ENCODE data around the gene GPER1. TPM values are rescaled to one million over a fixed set of nuclear protein-coding genes. Genes with fewer than 3 reads are reported as not detected.

Gene GPER1
- total RNA-seq, 1 experiment from 2014 or later = 2.9 TPM

DNA sequence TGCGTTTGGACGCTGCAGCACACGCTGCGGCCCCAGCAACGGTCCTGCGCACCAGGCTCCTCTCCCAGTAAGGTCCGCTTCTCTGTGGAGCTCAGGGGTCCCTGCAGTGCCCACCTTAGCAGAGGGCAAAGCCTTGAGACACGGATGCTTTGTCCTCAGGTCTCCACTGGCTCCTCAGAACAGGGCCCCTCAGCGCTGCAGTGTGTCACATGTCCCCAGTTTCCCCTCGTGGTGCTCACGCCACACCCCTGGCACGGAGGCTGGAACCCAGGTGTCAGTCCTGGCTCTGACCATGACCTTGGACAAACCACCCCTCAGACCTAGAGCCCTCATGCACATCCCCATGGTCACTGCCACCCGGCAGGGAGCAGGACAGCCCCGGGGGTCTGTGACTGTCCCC, 19.9 kb upstream of the GPER1 start:
- intact Hi-C loops (cut with micrococcal nuclease; ENCODE audit: unreplicated experiment) = no loop called here
- ChIA-PET POLR2A (no interaction called here), CTCF (no interaction called here)
- TF ChIP-seq CTCF (IDR thresholded peaks at IDR 0.05) (no peak), TCF7L2 (IDR thresholded peaks at IDR 0.05; ENCODE audit: low read depth, low read length) (no peak), SIN3A (IDR thresholded peaks at IDR 0.05; ENCODE audit: borderline replicate concordance, insufficient read depth, low read depth, low read length) (no peak), POLR2AphosphoS5 (IDR thresholded peaks at IDR 0.05; ENCODE audit: low read depth, low read length) (no peak)
- TF ChIP-seq, protein P1, sequence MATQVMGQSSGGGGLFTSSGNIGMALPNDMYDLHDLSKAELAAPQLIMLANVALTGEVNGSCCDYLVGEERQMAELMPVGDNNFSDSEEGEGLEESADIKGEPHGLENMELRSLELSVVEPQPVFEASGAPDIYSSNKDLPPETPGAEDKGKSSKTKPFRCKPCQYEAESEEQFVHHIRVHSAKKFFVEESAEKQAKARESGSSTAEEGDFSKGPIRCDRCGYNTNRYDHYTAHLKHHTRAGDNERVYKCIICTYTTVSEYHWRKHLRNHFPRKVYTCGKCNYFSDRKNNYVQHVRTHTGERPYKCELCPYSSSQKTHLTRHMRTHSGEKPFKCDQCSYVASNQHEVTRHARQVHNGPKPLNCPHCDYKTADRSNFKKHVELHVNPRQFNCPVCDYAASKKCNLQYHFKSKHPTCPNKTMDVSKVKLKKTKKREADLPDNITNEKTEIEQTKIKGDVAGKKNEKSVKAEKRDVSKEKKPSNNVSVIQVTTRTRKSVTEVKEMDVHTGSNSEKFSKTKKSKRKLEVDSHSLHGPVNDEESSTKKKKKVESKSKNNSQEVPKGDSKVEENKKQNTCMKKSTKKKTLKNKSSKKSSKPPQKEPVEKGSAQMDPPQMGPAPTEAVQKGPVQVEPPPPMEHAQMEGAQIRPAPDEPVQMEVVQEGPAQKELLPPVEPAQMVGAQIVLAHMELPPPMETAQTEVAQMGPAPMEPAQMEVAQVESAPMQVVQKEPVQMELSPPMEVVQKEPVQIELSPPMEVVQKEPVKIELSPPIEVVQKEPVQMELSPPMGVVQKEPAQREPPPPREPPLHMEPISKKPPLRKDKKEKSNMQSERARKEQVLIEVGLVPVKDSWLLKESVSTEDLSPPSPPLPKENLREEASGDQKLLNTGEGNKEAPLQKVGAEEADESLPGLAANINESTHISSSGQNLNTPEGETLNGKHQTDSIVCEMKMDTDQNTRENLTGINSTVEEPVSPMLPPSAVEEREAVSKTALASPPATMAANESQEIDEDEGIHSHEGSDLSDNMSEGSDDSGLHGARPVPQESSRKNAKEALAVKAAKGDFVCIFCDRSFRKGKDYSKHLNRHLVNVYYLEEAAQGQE (IDR thresholded peaks at IDR 0.05; ENCODE audit: insufficient read depth in 1 of 2, low read depth in 2 of 2, low read length in 1 of 2) = no peak
- Histone ChIP-seq H3K4me3 (ENCODE audit: low read depth in 2 of 2, low read length in 2 of 2) (no peak overlapping the region), H3K4me1 (ENCODE audit: control insufficient read depth, insufficient read depth, low read length) (peaks cover 9% of the 10 kb centered on the region), H3K9me3 (ENCODE audit: control insufficient read depth, insufficient read depth, low read depth, low read length) (no peaks in the 10 kb centered on the region), H3K36me3 (ENCODE audit: control insufficient read depth, insufficient read depth, low read length) (no peaks in the 10 kb centered on the region), H3K27me3 (ENCODE audit: control insufficient read depth, insufficient read depth, low read length) (no peaks in the 10 kb centered on the region), H3K27ac (ENCODE audit: low read length) (no peak overlapping the region)
- DNase-seq (ENCODE audit: low read depth, low spot score) (no peak), ATAC-seq (no peak)
- no TSS peak for BruUV-seq (replicated peaks)
- in situ Hi-C loops (cut with HindIII; ENCODE audit: low pct_unique_long_range_greater_than_20kb, low sequenced_read_pairs) = no loop called here

- POLR2A ChIA-PET = no interaction called here
- in situ Hi-C loops (cut with HindIII; ENCODE audit: low pct_unique_long_range_greater_than_20kb, low sequenced_read_pairs) = no loop called here
- H3K36me3 ChIP-seq (ENCODE audit: control insufficient read depth, insufficient read depth, low read length) = no peaks in the 10 kb centered on the region
- DNase-seq (ENCODE audit: low read depth, low spot score) = no peak
- H3K27ac ChIP-seq (ENCODE audit: low read length) = no peak overlapping the region
- no peak for ATAC-seq
- TF ChIP-seq SIN3A (IDR thresholded peaks at IDR 0.05; ENCODE audit: borderline replicate concordance, insufficient read depth, low read depth, low read length) (no peak), POLR2AphosphoS5 (IDR thresholded peaks at IDR 0.05; ENCODE audit: low read depth, low read length) (no peak), TCF7L2 (IDR thresholded peaks at IDR 0.05; ENCODE audit: low read depth, low read length) (no peak), CTCF (IDR thresholded peaks at IDR 0.05) (no peak)
- TF ChIP-seq, protein P1 (IDR thresholded peaks at IDR 0.05; ENCODE audit: insufficient read depth in 1 of 2, low read depth in 2 of 2, low read length in 1 of 2) = no peak
- BruUV-seq (replicated peaks) = no TSS peak
- no peak overlapping the region for H3K4me3 ChIP-seq (ENCODE audit: low read depth in 2 of 2, low read length in 2 of 2)
- H3K4me1 ChIP-seq (ENCODE audit: control insufficient read depth, insufficient read depth, low read length) = peaks cover 9% of the 10 kb centered on the region
- intact Hi-C loops (cut with micrococcal nuclease; ENCODE audit: unreplicated experiment) = no loop called here
- no peaks in the 10 kb centered on the region for H3K9me3 ChIP-seq (ENCODE audit: control insufficient read depth, insufficient read depth, low read depth, low read length)
- no peaks in the 10 kb centered on the region for H3K27me3 ChIP-seq (ENCODE audit: control insufficient read depth, insufficient read depth, low read length)
- CTCF ChIA-PET = no interaction called here
These were observed 19.3 kb upstream of the GPER1 start for GRCh38 chr7:1068619-1069018.

Measured in Panc1 (cell line).